HepG2 (cell line): ENCODE results near the gene PGC. TPM values are rescaled to one million over a fixed set of nuclear protein-coding genes. Genes with fewer than 3 reads are reported as not detected.

Experiments used
- ATAC-seq: fragments of 200-7000 bp; cut with Tn5 transposase; 3 replicates; pipeline ENCODE4 v1.9.1; 2020; ENCODE audit warnings: mild to moderate bottlenecking, moderate library complexity
- BruUV-seq: library from RNA; stranded (reverse); fragments of 400-500 nt; replicated peaks from 2 replicates; lab custom pipeline; 2021; lab: Mats Ljungman, UMichigan
- CTCF ChIA-PET: fragments of 300-600 bp; formaldehyde crosslinking; extraction: SDS; loops from one replicate; lab custom pipeline; 2021; ENCODE audit warnings: low total read pairs, inconsistent platforms, low intra/inter-chr PET ratio; lab: Yijun Ruan, JAX
- POLR2A ChIA-PET: fragments of 350-600 bp; sonication (Branson Sonifier 250); formaldehyde crosslinking; loops from one replicate; lab custom pipeline; 2020; ENCODE audit warnings: antibody characterized with exemption, inconsistent platforms; lab: Yijun Ruan, JAX
- DNase-seq: peaks from one replicate; pipeline ENCODE4 v3.0.0-alpha.2; 2015; ENCODE audit warnings: low spot score
- FAIRE-seq: peaks from 3 replicates; lab custom pipeline; 2011; peaks lifted over from hg19 to GRCh38; lab: Jason Lieb, UNC
- H2AFZ ChIP-seq: one replicate; pipeline ENCODE4 v1.6.1; 2011; ENCODE audit warnings: low read length, inconsistent platforms
- H3K27ac ChIP-seq: fragments of 300-600 bp; 3 replicates; pipeline ENCODE4 v1.8.0; 2011; ENCODE audit warnings: mixed run types, mild to moderate bottlenecking, mixed read lengths, low read length, inconsistent platforms; ENCODE audit not compliant: insufficient read depth; ENCODE audit errors: extremely low read length
- H3K27me3 ChIP-seq, 2 experiments: fragments of 200-600 bp in 1 of 2; 2 replicates in 1 of 2; 3 replicates in 1 of 2; pipeline versions ENCODE4 v1.6.0 to v1.8.0; 2011; ENCODE audit warnings: low read length in 2 of 2, mild to moderate bottlenecking in 2 of 2, moderate library complexity in 2 of 2, inconsistent platforms in 1 of 2; ENCODE audit not compliant: insufficient read depth in 2 of 2, control insufficient read depth in 1 of 2
- H3K36me3 ChIP-seq, 2 experiments: fragments of 200-600 bp in 1 of 2; replicated peaks in 1 of 2; 2 replicates in 1 of 2; 3 replicates in 1 of 2; pipeline versions ENCODE4 v1.5.1 to v1.8.0; 2011; ENCODE audit warnings: low read length in 2 of 2, inconsistent platforms in 1 of 2; ENCODE audit not compliant: insufficient read depth in 2 of 2, control insufficient read depth in 1 of 2
- H3K4me1 ChIP-seq: 2 replicates; pipeline ENCODE4 v1.5.1; 2012; ENCODE audit warnings: low read length, inconsistent platforms; ENCODE audit not compliant: insufficient read depth
- H3K4me2 ChIP-seq: 2 replicates; pipeline ENCODE4 v1.6.0; 2011; ENCODE audit warnings: low read depth, low read length, inconsistent platforms
- H3K4me3 ChIP-seq, 3 experiments: fragments of 200-600 bp in 1 of 3; sonication (generic), shearing (Covaris generic) in 1 of 3; replicated peaks in 1 of 3; 2 replicates each; pipeline ENCODE4 v1.5.1; 2011 to 2016; ENCODE audit warnings: low read length in 3 of 3, inconsistent platforms in 2 of 3, low read depth in 2 of 3, mild to moderate bottlenecking in 2 of 3, control low read depth in 1 of 3, mixed read lengths in 1 of 3; ENCODE audit not compliant: insufficient read depth in 1 of 3
- H3K79me2 ChIP-seq: one replicate; pipeline ENCODE4 v1.6.1; 2011; ENCODE audit warnings: low read length, inconsistent platforms; ENCODE audit not compliant: insufficient read depth
- H3K9ac ChIP-seq: 2 replicates; pipeline ENCODE4 v1.6.0; 2011; ENCODE audit warnings: mild to moderate bottlenecking, low read depth, low read length, inconsistent platforms; ENCODE audit not compliant: insufficient read depth
- H3K9me3 ChIP-seq: 2 replicates; pipeline ENCODE4 v1.5.1; 2012; ENCODE audit warnings: mild to moderate bottlenecking, low read length
- H4K20me1 ChIP-seq: 2 replicates; pipeline ENCODE4 v1.6.0; 2011; ENCODE audit warnings: inconsistent platforms, mild to moderate bottlenecking, low read length, moderate library complexity; ENCODE audit not compliant: insufficient read depth
- EED ChIP-seq: sonication (generic); formaldehyde crosslinking; IDR thresholded peaks from 2 replicates; pipeline ENCODE4 v1.5.0; 2020; ENCODE audit warnings: mild to moderate bottlenecking, missing genetic modification reagents
- EP300 ChIP-seq, 3 experiments: sonication (generic) in 1 of 3; formaldehyde crosslinking in 1 of 3; IDR thresholded peaks; 2 replicates each; pipeline versions ENCODE4 v1.5.1 to v1.6.1; 2011 to 2020; ENCODE audit warnings: low read depth in 2 of 3, low read length in 2 of 3, borderline replicate concordance in 1 of 3, improper control_type of control experiment in 1 of 3, mild to moderate bottlenecking in 1 of 3, missing genetic modification reagents in 1 of 3, moderate library complexity in 1 of 3
- KLF12 ChIP-seq: sonication (generic); formaldehyde crosslinking; IDR thresholded peaks from 2 replicates; pipeline ENCODE4 v1.4.0; 2020; ENCODE audit warnings: missing genetic modification reagents, borderline replicate concordance
- TBP ChIP-seq: sonication (generic); formaldehyde crosslinking; IDR thresholded peaks from 2 replicates; pipeline ENCODE4 v1.5.0; 2020; ENCODE audit warnings: missing genetic modification reagents
- ZNF17 ChIP-seq: sonication (generic); formaldehyde crosslinking; IDR thresholded peaks from 2 replicates; pipeline ENCODE4 v1.5.0; 2020; ENCODE audit warnings: mild to moderate bottlenecking, missing genetic modification reagents
- ZNF224 ChIP-seq: sonication (generic); formaldehyde crosslinking; IDR thresholded peaks from 2 replicates; pipeline ENCODE4 v1.5.0; 2020; ENCODE audit warnings: mild to moderate bottlenecking, missing genetic modification reagents
- ZNF225 ChIP-seq: sonication (generic); formaldehyde crosslinking; IDR thresholded peaks from 2 replicates; pipeline ENCODE4 v1.4.0; 2020; ENCODE audit warnings: mild to moderate bottlenecking, missing genetic modification reagents
- WGBS: methylation state at CpG from one replicate; pipeline ENCODE4 v1.1.6; 2017; ENCODE audit warnings: low lambda C conversion rate; 5-methylcytosine and 5-hydroxymethylcytosine counted together
- in situ Hi-C: cut with HindIII; loops from 2 replicates; pipeline ENCODE4 v1.10.0; 2017; ENCODE audit warnings: low pct_unique_long_range_greater_than_20kb; ENCODE audit not compliant: extremely low pct_ligation_motif_present
- intact Hi-C: fragments of 100-400 bp; cut with micrococcal nuclease; formaldehyde crosslinking; loops from one replicate; pipeline ENCODE4 v1.10.0; 2022; ENCODE audit not compliant: unreplicated experiment
- polyA plus RNA-seq, 8 experiments: library from polyadenylated mRNA; depleted of rRNA in 3 of 8; stranded (reverse) in 7 of 8; unstranded in 1 of 8; fragments of >200 nt; fragmentation: Illumina TruSeq in 4 of 8; extraction: Trizol in 4 of 8; gene quantifications; 2 replicates each; pipeline versions ENCODE4 v1.2.1 to v1.2.3, GENCODE V29; 2011 to 2016; ENCODE audit warnings: low read depth in 4 of 8, missing spikeins in 1 of 8, mixed read lengths in 1 of 8; ENCODE audit not compliant: insufficient read depth in 1 of 8
- total RNA-seq, 5 experiments: library from RNA; depleted of rRNA; stranded (reverse); fragments of >200 nt; fragmentation: Illumina TruSeq; extraction: Trizol; gene quantifications; 2 replicates each; pipeline ENCODE4 v1.2.3, GENCODE V29; 2016; ENCODE audit warnings: low read depth in 1 of 5
- TF ChIP-seq, protein P1 (sequence below): sonication (generic); formaldehyde crosslinking; IDR thresholded peaks from 2 replicates; pipeline ENCODE4 v1.8.0; 2023; ENCODE audit warnings: mild to moderate bottlenecking, missing genetic modification reagents
- TF ChIP-seq, protein P2 (sequence below): sonication (generic); formaldehyde crosslinking; IDR thresholded peaks from 2 replicates; pipeline ENCODE4 v1.4.0; 2020; ENCODE audit warnings: missing genetic modification reagents
- TF ChIP-seq, protein P3 (sequence below): IDR thresholded peaks from 2 replicates; pipeline ENCODE4 v1.6.1; 2016; ENCODE audit warnings: mild to moderate bottlenecking, missing biosample characterization, missing genetic modification reagents
- TF ChIP-seq, protein P4 (sequence below): sonication (generic); formaldehyde crosslinking; IDR thresholded peaks from 2 replicates; pipeline ENCODE4 v1.5.0; 2020; ENCODE audit warnings: mild to moderate bottlenecking, missing genetic modification reagents, borderline replicate concordance
- TF ChIP-seq, protein P5 (sequence below): sonication (generic); formaldehyde crosslinking; IDR thresholded peaks from 2 replicates; pipeline ENCODE4 v1.5.0; 2020; ENCODE audit warnings: missing genetic modification reagents

PGC gene
- total and polyA plus RNA-seq, 2 of the 13 experiments (the other 11 are each of a cell fraction or from before 2014, with no cell fraction given), result 426 to 502 TPM

DNA sequence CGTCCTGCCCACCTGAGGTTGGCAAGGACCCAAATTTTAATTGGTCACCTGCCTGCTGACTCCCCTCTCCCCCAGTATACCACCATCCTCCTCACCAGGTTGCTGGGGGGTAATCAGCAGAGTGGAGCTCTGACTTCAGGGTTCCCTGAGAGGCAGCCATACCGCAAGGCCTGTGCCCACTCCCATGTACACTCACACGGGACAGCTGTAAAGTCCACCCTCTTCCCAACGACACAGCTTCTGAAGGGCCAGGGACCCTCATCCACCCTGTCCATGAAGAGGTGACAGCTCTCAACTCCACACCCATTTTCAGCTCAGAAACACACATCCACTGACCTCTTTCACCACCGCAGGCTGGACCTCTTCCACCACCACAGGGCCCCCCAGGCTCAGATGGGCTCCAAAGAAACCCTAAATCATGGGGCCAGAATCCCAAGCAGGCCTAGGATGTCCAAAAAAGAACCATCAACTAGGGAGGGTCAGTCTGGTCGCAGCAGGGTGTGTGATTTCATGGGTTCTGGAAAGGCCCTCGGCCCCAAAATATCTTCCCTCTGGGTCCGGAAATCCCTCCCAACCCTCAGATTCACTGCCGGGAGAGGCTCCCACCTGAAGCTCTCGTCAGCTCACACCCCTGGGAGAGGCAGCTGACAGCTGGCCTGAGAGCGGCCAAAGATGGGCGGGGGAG is 41.7 kb downstream of the PGC start (continued):
- TF ChIP-seq TBP (CRISPR knock-in tag), result no peak
- no peak for TF ChIP-seq ZNF225 (CRISPR knock-in tag)
- TF ChIP-seq, protein P1, sequence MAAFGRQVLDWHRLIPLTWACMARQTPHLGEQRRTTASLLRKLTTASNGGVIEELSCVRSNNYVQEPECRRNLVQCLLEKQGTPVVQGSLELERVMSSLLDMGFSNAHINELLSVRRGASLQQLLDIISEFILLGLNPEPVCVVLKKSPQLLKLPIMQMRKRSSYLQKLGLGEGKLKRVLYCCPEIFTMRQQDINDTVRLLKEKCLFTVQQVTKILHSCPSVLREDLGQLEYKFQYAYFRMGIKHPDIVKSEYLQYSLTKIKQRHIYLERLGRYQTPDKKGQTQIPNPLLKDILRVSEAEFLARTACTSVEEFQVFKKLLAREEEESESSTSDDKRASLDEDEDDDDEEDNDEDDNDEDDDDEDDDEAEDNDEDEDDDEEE (CRISPR knock-in tag), result no peak
- TF ChIP-seq KLF12, result 0 out of 2 replicates have a peak, but pooled peaks have one; percentile 37
- TF ChIP-seq EED (CRISPR knock-in tag), result no peak
- TF ChIP-seq, protein P2, sequence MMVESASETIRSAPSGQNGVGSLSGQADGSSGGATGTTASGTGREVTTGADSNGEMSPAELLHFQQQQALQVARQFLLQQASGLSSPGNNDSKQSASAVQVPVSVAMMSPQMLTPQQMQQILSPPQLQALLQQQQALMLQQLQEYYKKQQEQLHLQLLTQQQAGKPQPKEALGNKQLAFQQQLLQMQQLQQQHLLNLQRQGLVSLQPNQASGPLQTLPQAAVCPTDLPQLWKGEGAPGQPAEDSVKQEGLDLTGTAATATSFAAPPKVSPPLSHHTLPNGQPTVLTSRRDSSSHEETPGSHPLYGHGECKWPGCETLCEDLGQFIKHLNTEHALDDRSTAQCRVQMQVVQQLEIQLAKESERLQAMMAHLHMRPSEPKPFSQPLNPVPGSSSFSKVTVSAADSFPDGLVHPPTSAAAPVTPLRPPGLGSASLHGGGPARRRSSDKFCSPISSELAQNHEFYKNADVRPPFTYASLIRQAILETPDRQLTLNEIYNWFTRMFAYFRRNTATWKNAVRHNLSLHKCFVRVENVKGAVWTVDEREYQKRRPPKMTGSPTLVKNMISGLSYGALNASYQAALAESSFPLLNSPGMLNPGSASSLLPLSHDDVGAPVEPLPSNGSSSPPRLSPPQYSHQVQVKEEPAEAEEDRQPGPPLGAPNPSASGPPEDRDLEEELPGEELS (CRISPR knock-in tag), result no peak
- TF ChIP-seq, all 625 proteins: peak for 8

DNA sequence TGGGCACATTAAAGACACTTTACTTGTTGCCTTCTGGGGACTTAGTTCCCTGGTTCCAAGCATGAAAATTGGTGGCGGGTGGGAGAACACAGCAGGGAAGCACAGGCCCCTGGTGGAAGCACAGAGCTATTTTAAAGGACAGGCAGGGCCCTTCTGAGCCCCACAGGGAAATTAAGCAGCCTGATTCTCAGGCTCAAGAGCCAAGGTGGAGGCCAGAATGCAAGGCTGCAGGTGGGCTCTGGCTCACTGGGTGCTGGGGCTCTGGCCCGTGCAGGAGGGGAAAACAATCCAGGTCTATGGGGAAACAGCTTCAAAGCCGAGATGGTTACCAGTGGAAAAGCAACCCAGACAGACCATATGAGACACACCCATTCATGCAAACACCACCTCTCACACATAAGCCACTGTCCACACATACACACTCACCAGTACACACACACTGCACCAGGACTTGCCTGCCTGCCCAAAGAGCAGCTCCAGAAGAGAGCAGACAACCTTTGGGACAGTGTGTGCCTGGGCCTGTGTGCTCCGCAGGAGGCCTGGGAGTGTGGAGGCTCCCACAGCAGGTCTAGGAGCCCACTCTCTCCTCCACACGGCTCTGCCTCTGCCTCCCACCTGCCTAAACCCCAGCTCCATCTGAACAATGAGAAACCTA is 42.4 kb downstream of the PGC start:
- intact Hi-C loops, result no loop called here
- POLR2A ChIA-PET, result interaction anchor here (1.8 to 3.3 kb wide), 2 partner anchors 29 to 64 kb away, joined by 8 to 22 read pairs; no protein-coding TSS in a partner anchor
- DNase-seq (no peak), FAIRE-seq (no peak), ATAC-seq (no peak)
- no peaks in the 10 kb centered on the region for H3K27me3 ChIP-seq
- no peak overlapping the region for H3K27ac ChIP-seq
- H2AFZ ChIP-seq, result no peak overlapping the region
- in situ Hi-C loops, result no loop called here
- H3K36me3 ChIP-seq, result 0 out of 5 replicates have a peak, but pooled peaks cover 0 to 1% of the 10 kb centered on the region in 2 experiments
- H3K79me2 ChIP-seq, result no peaks in the 10 kb centered on the region
- CTCF ChIA-PET, result interaction anchor here (1.5 to 4.3 kb wide), 3 partner anchors 71 to 82 kb away, joined by 8 to 61 read pairs (median 29); partner anchors contain the start of genes FRS3, PRICKLE4 and TOMM6
- peaks cover 18% of the 10 kb centered on the region for H3K4me1 ChIP-seq
- no peaks in the 10 kb centered on the region for H4K20me1 ChIP-seq
- no peaks in the 10 kb centered on the region for H3K9me3 ChIP-seq
- BruUV-seq, result no TSS peak
- H3K9ac ChIP-seq, result no peak overlapping the region
- H3K4me3 ChIP-seq, result no peak overlapping the region
- WGBS, result 91% methylated on average over 5 of the region's 5 CpGs
- H3K4me2 ChIP-seq, result no peak overlapping the region
- TF ChIP-seq ZNF224 (no peak), ZNF17 (CRISPR knock-in tag) (no peak), EP300 (IDR thresholded peaks at IDR 0.05; ENCODE audit: low read depth in 2 of 2, low read length in 2 of 2) (no peak), EP300 (CRISPR knock-in tag; IDR thresholded peaks at IDR 0.05; ENCODE audit: borderline replicate concordance) (no peak)
- TF ChIP-seq, protein P3, sequence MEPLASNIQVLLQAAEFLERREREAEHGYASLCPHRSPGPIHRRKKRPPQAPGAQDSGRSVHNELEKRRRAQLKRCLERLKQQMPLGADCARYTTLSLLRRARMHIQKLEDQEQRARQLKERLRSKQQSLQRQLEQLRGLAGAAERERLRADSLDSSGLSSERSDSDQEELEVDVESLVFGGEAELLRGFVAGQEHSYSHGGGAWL, result no peak
- TF ChIP-seq, protein P4, sequence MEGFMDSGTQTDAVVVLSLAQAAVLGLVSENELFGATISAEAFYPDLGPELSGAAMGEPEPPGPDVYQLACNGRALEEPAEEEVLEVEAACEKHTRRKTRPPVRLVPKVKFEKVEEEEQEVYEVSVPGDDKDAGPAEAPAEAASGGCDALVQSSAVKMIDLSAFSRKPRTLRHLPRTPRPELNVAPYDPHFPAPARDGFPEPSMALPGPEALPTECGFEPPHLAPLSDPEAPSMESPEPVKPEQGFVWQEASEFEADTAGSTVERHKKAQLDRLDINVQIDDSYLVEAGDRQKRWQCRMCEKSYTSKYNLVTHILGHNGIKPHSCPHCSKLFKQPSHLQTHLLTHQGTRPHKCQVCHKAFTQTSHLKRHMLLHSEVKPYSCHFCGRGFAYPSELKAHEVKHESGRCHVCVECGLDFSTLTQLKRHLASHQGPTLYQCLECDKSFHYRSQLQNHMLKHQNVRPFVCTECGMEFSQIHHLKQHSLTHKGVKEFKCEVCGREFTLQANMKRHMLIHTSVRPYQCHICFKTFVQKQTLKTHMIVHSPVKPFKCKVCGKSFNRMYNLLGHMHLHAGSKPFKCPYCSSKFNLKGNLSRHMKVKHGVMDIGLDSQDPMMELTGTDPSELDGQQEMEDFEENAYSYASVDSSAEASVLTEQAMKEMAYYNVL, result no peak
- TF ChIP-seq, protein P5, sequence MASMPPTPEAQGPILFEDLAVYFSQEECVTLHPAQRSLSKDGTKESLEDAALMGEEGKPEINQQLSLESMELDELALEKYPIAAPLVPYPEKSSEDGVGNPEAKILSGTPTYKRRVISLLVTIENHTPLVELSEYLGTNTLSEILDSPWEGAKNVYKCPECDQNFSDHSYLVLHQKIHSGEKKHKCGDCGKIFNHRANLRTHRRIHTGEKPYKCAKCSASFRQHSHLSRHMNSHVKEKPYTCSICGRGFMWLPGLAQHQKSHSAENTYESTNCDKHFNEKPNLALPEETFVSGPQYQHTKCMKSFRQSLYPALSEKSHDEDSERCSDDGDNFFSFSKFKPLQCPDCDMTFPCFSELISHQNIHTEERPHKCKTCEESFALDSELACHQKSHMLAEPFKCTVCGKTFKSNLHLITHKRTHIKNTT (CRISPR knock-in tag), result no peak
